OCI-LY3 (cell line): ENCODE data around the gene PPARG.

Source experiments
- H2AFZ ChIP-seq: fragments of 200-600, 300-600 bp; shearing (Covaris generic); 2 replicates; pipeline ENCODE4 v1.6.0; 2014; ENCODE audit warnings: antibody characterized with exemption, low read depth, low read length
- H3K27ac ChIP-seq: fragments of 200-600, 300-600 bp; sonication (generic); 2 replicates; pipeline ENCODE4 v1.5.1; 2014; ENCODE audit warnings: mild to moderate bottlenecking, low read length, moderate library complexity, mixed read lengths
- H3K27me3 ChIP-seq: fragments of 200-600, 300-600 bp; sonication (generic); 2 replicates; pipeline ENCODE4 v1.6.1; 2014; ENCODE audit warnings: low read depth, low read length, mixed read lengths
- H3K36me3 ChIP-seq: fragments of 200-600, 300-600 bp; sonication (generic); replicated peaks from 2 replicates; pipeline ENCODE3; 2014; ENCODE audit warnings: low read depth, low read length, mixed read lengths
- H3K4me1 ChIP-seq: fragments of 300-600, 200-600 bp; sonication (generic); 2 replicates; pipeline ENCODE4 v1.6.1; 2014; ENCODE audit warnings: low read length, mixed read lengths
- H3K4me2 ChIP-seq: fragments of 200-600, 300-600 bp; sonication (generic); 2 replicates; pipeline ENCODE4 v1.6.1; 2014; ENCODE audit warnings: low read length, mixed read lengths
- H3K4me3 ChIP-seq: fragments of 300-600, 200-600 bp; sonication (generic); 2 replicates; pipeline ENCODE4 v1.5.1; 2014; ENCODE audit warnings: antibody characterized with exemption, mild to moderate bottlenecking, low read length, moderate library complexity
- H3K79me2 ChIP-seq: fragments of 300-600, 200-600 bp; shearing (Covaris generic); 2 replicates; pipeline ENCODE4 v1.6.1; 2014; ENCODE audit warnings: mild to moderate bottlenecking, low read length, mixed read lengths
- H3K9ac ChIP-seq: fragments of 300-600, 200-600 bp; shearing (Covaris generic); 2 replicates; pipeline ENCODE4 v1.6.0; 2014; ENCODE audit warnings: mild to moderate bottlenecking, low read length, moderate library complexity
- H3K9me3 ChIP-seq: fragments of 200-600, 300-600 bp; shearing (Covaris generic); 2 replicates; pipeline ENCODE4 v1.6.1; 2014; ENCODE audit warnings: low read length, mixed read lengths; ENCODE audit not compliant: insufficient read depth
- H4K20me1 ChIP-seq: fragments of 200-600, 300-600 bp; sonication (generic); 2 replicates; pipeline ENCODE4 v1.6.1; 2016; ENCODE audit warnings: low read length, mixed read lengths; ENCODE audit not compliant: insufficient read depth
- CTCF ChIP-seq: fragments of 200-600, 300-600 bp; sonication (generic); IDR thresholded peaks from 2 replicates; pipeline ENCODE4 v1.5.1; 2014; ENCODE audit warnings: antibody characterized with exemption, low read length, low read depth
- EZH2phosphoT487 ChIP-seq: fragments of 200-600 bp; shearing (Covaris generic); IDR thresholded peaks from 2 replicates; pipeline ENCODE4 v1.6.1; 2018; ENCODE audit warnings: antibody characterized with exemption, mixed run types, low read depth

Gene PPARG

GRCh38 chr3:12458901-12459300 lies 170.0 kb downstream of the PPARG start:
- H3K4me3 ChIP-seq, result no peak overlapping the region

GRCh38 chr3:12460127-12460526 lies 171.3 kb downstream of the PPARG start:
- no peaks in the 10 kb centered on the region for H3K79me2 ChIP-seq

More at GRCh38 chr3:12458901-12459300, 170.0 kb downstream of the PPARG start:
- Histone ChIP-seq H3K79me2 (no peaks in the 10 kb centered on the region), H3K9ac (no peak overlapping the region), H3K4me1 (no peaks in the 10 kb centered on the region), H3K27me3 (no peaks in the 10 kb centered on the region; the same call in 1 of the 2 replicates), H4K20me1 (no peaks in the 10 kb centered on the region), H2AFZ (no peak overlapping the region), H3K36me3 (no peaks in the 10 kb centered on the region), H3K9me3 (no peaks in the 10 kb centered on the region), H3K4me2 (no peak overlapping the region), H3K27ac (no peak overlapping the region)
- no peak for TF ChIP-seq CTCF
- no peak for TF ChIP-seq EZH2phosphoT487

GRCh38 chr3:12461097-12461649 lies 172.3 kb downstream of the PPARG start:
- no peaks in the 10 kb centered on the region for H3K9me3 ChIP-seq

More at GRCh38 chr3:12460127-12460526, 171.3 kb downstream of the PPARG start:
- Histone ChIP-seq H3K36me3 (no peaks in the 10 kb centered on the region), H3K4me1 (no peaks in the 10 kb centered on the region), H4K20me1 (no peaks in the 10 kb centered on the region), H3K4me3 (no peak overlapping the region), H3K4me2 (no peak overlapping the region), H3K9me3 (no peaks in the 10 kb centered on the region), H3K9ac (no peak overlapping the region), H3K27ac (no peak overlapping the region), H2AFZ (no peak overlapping the region), H3K27me3 (no peaks in the 10 kb centered on the region; the same call in 1 of the 2 replicates)
- TF ChIP-seq EZH2phosphoT487 (no peak), CTCF (no peak)

More at GRCh38 chr3:12461097-12461649, 172.3 kb downstream of the PPARG start:
- H2AFZ ChIP-seq, result no peak overlapping the region
- no peak overlapping the region for H3K9ac ChIP-seq
- H3K36me3 ChIP-seq, result no peaks in the 10 kb centered on the region
- no peak overlapping the region for H3K4me2 ChIP-seq
- no peaks in the 10 kb centered on the region for H3K79me2 ChIP-seq
- H3K27ac ChIP-seq, result no peak overlapping the region
- H4K20me1 ChIP-seq, result no peaks in the 10 kb centered on the region
- no peaks in the 10 kb centered on the region for H3K4me1 ChIP-seq
- no peak overlapping the region for H3K4me3 ChIP-seq
- H3K27me3 ChIP-seq, result no peaks in the 10 kb centered on the region; the same call in 1 of the 2 replicates
- TF ChIP-seq CTCF (no peak), EZH2phosphoT487 (no peak)
